ENCODE data around the gene ENPP6. TPM values are rescaled to one million over a fixed set of nuclear protein-coding genes. Genes with fewer than 3 reads are reported as not detected.
"Not testable (repeated sequence)": the region's sequence is repeated elsewhere in the genome, so short reads cannot be mapped to it uniquely, and the experiment has no call there.

The ENPP6 gene
- total and polyA plus RNA-seq, 4 donors, result 0.05 to 0.08 (median 0.05) TPM; not detected in 1

GRCh38 chr4:184214931-184215330, 2.7 kb downstream of the ENPP6 start:
- no peak for TF ChIP-seq SP1 (IDR thresholded peaks at IDR 0.05)
- TF ChIP-seq, protein P1, sequence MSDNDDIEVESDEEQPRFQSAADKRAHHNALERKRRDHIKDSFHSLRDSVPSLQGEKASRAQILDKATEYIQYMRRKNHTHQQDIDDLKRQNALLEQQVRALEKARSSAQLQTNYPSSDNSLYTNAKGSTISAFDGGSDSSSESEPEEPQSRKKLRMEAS (IDR thresholded peaks at IDR 0.05), result no peak
- no peak for TF ChIP-seq YY1 (IDR thresholded peaks at IDR 0.05)
- TF ChIP-seq FOXA2 (IDR thresholded peaks at IDR 0.05), result no peak
- no peak for TF ChIP-seq ZBTB33 (IDR thresholded peaks at IDR 0.05)
- no peak for TF ChIP-seq ATF3 (IDR thresholded peaks at IDR 0.05)
- Histone ChIP-seq H3K4me1 (ENCODE audit: control insufficient read depth in 4 of 4, insufficient read depth in 4 of 4, low read length in 3 of 4) (no peaks in the 10 kb centered on the region), H3K9ac (ENCODE audit: low read depth in 1 of 2, low read length in 2 of 2) (no peak overlapping the region), H3K27me3 (ENCODE audit: control insufficient read depth in 4 of 4, insufficient read depth in 4 of 4, low read length in 3 of 4) (no peaks in the 10 kb centered on the region), H3K9me3 (ENCODE audit: control insufficient read depth in 4 of 4, low read length in 3 of 4) (no peaks in the 10 kb centered on the region), H3K27ac (ENCODE audit: low read depth in 1 of 2, low read length in 2 of 2) (no peak overlapping the region), H3K36me3 (ENCODE audit: control insufficient read depth in 4 of 4, insufficient read depth in 3 of 4, low read depth in 1 of 4, low read length in 3 of 4) (no peaks in the 10 kb centered on the region), H3K4me3 (ENCODE audit: low read depth in 1 of 3, low read length in 3 of 3) (no peak overlapping the region)
- WGBS, result 93% methylated on average over 5 of the region's 5 CpGs
- no peak for DNase-seq (ENCODE audit: low spot score)

DNA sequence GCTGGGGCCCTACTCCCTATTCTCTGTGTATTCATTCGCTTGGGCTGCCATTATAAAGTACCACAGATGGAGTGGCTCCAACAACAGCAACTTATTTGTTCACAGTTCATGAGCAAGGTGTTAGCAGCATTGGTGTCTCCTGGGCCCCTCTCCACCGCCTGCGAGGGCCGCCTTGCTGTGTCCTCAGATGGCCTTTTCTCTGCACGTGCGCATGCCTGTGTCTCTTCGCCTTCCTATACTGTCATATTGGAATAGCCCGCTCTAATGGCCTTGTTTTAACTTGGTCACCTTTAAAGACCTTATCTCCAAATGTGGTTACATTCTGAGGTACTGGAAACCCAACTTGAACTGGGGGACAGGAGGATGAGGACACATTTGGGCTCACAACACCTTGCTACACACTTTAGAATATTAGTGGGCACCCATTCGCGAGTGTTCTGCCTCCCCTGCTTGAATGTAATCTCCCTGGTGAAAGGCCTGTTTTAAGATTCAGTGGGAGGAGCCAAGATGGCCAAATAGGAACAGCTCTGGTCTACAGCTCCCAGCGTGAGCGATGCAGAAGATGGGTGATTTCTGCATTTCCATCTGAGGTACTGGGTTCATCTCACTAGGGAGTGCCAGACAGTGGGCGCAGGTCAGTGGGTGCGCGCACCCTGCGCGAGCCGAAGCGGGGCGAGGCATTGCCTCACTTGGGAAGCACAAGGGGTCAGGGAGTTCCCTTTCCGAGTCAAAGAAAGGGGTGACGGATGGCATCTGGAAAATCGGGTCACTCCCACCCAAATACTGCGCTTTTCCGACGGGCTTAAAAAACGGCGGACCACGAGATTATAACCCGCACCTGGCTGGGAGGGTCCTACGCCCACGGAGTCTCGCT, 9.7 kb downstream of the ENPP6 start:
- not testable (repeated sequence) for H3K27me3 ChIP-seq (ENCODE audit: control insufficient read depth in 4 of 4, insufficient read depth in 4 of 4, low read length in 3 of 4); H3K36me3 ChIP-seq (ENCODE audit: control insufficient read depth in 4 of 4, insufficient read depth in 3 of 4, low read depth in 1 of 4, low read length in 3 of 4); H3K4me1 ChIP-seq (ENCODE audit: control insufficient read depth in 4 of 4, insufficient read depth in 4 of 4, low read length in 3 of 4); H3K27ac ChIP-seq (ENCODE audit: low read depth in 1 of 2, low read length in 2 of 2); H3K4me3 ChIP-seq (ENCODE audit: low read depth in 1 of 3, low read length in 3 of 3); H3K9me3 ChIP-seq (ENCODE audit: control insufficient read depth in 4 of 4, low read length in 3 of 4); DNase-seq (ENCODE audit: low spot score); H3K9ac ChIP-seq (ENCODE audit: low read depth in 1 of 2, low read length in 2 of 2)
- WGBS, result 85% methylated on average over 33 of the region's 33 CpGs

- Histone ChIP-seq H3K27ac (ENCODE audit: low read depth in 1 of 2, low read length in 2 of 2) (no peak overlapping the region), H3K36me3 (ENCODE audit: control insufficient read depth in 4 of 4, insufficient read depth in 3 of 4, low read depth in 1 of 4, low read length in 3 of 4) (no peaks in the 10 kb centered on the region), H3K4me3 (ENCODE audit: low read depth in 1 of 3, low read length in 3 of 3) (no peak overlapping the region), H3K27me3 (ENCODE audit: control insufficient read depth in 4 of 4, insufficient read depth in 4 of 4, low read length in 3 of 4) (no peaks in the 10 kb centered on the region), H3K9ac (ENCODE audit: low read depth in 1 of 2, low read length in 2 of 2) (no peak overlapping the region), H3K4me1 (ENCODE audit: control insufficient read depth in 4 of 4, insufficient read depth in 4 of 4, low read length in 3 of 4) (no peaks in the 10 kb centered on the region), H3K9me3 (ENCODE audit: control insufficient read depth in 4 of 4, low read length in 3 of 4) (no peaks in the 10 kb centered on the region)
- no peak for TF ChIP-seq FOXA1 (IDR thresholded peaks at IDR 0.05)
- TF ChIP-seq RXRA (IDR thresholded peaks at IDR 0.05), result no peak
- no peak for TF ChIP-seq ZBTB33 (IDR thresholded peaks at IDR 0.05)
- no peak for TF ChIP-seq FOXA2 (IDR thresholded peaks at IDR 0.05)
- TF ChIP-seq, protein P1 (IDR thresholded peaks at IDR 0.05), result no peak
- TF ChIP-seq GABPA (IDR thresholded peaks at IDR 0.05 in 1 of 2, conservative IDR thresholded peaks at IDR 0.05 in 1 of 2), result no peak
- no peak for TF ChIP-seq NR2F2 (IDR thresholded peaks at IDR 0.05)
- TF ChIP-seq ATF3 (IDR thresholded peaks at IDR 0.05), result no peak
- TF ChIP-seq, protein P2, sequence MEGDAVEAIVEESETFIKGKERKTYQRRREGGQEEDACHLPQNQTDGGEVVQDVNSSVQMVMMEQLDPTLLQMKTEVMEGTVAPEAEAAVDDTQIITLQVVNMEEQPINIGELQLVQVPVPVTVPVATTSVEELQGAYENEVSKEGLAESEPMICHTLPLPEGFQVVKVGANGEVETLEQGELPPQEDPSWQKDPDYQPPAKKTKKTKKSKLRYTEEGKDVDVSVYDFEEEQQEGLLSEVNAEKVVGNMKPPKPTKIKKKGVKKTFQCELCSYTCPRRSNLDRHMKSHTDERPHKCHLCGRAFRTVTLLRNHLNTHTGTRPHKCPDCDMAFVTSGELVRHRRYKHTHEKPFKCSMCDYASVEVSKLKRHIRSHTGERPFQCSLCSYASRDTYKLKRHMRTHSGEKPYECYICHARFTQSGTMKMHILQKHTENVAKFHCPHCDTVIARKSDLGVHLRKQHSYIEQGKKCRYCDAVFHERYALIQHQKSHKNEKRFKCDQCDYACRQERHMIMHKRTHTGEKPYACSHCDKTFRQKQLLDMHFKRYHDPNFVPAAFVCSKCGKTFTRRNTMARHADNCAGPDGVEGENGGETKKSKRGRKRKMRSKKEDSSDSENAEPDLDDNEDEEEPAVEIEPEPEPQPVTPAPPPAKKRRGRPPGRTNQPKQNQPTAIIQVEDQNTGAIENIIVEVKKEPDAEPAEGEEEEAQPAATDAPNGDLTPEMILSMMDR (IDR thresholded peaks at IDR 0.05; ENCODE audit: low read depth, low read length, missing input control), result no peak
- no peak for TF ChIP-seq JUND (IDR thresholded peaks at IDR 0.05)
- TF ChIP-seq HNF4A (conservative IDR thresholded peaks at IDR 0.05), result no peak
- TF ChIP-seq HNF4G (IDR thresholded peaks at IDR 0.05), result no peak
- no peak for TF ChIP-seq SP1 (IDR thresholded peaks at IDR 0.05)
- TF ChIP-seq RAD21 (IDR thresholded peaks at IDR 0.05), result no peak
- DNase-seq (ENCODE audit: low spot score), result no peak
- WGBS, result 95% methylated on average over 14 of the region's 14 CpGs
Measured at GRCh38 chr4:184205243-184205642, 12.4 kb downstream of the ENPP6 start.
